Measurements from ENCODE around the gene GALNT1.

GRCh38 chr18:35635170-35635569 is 53.6 kb downstream of the GALNT1 start:
- TF ChIP-seq CTCF (IDR thresholded peaks at IDR 0.05; ENCODE audit: low read depth, low read length) (no peak), POLR2A (IDR thresholded peaks at IDR 0.05; ENCODE audit: extremely low read depth, insufficient read length) (no peak), MAX (IDR thresholded peaks at IDR 0.05; ENCODE audit: low read depth, low read length) (no peak), MYC (IDR thresholded peaks at IDR 0.05; ENCODE audit: low read depth, low read length) (no peak)
